Omental fat pad (tissue), 4 donors: Measurements from ENCODE around the gene IL17RC. TPM values are rescaled to one million over a fixed set of nuclear protein-coding genes. Genes with fewer than 3 reads are reported as not detected.

ENCODE experiments used
- ATAC-seq: fragments of 150-250 bp; one replicate; pipeline ENCODE4 v1.9.1; 2016; ENCODE audit warnings: mild to moderate bottlenecking, moderate library complexity; ENCODE audit not compliant: low FRiP score
- DNase-seq: peaks from one replicate; pipeline ENCODE4 v3.0.0-alpha.2; 2019; ENCODE audit warnings: low spot score
- total RNA-seq, 4 donors: library from RNA; depleted of rRNA; stranded (reverse); fragments of >200 nt; gene quantifications; one replicate each; pipeline ENCODE4 v1.1.0, GENCODE V29; 2016
- TF ChIP-seq, protein P1 (sequence below), 3 donors: fragments of 450-650 bp; IDR thresholded peaks; one replicate each; pipeline ENCODE4 v1.5.1; 2016 to 2017; ENCODE audit warnings: antibody characterized with exemption in 3 of 3, mild to moderate bottlenecking in 3 of 3, moderate library complexity in 2 of 3

Gene IL17RC
- total RNA-seq, 4 donors from 2014 or later: 53.4 to 97.6 (median 58.2) TPM

DNA sequence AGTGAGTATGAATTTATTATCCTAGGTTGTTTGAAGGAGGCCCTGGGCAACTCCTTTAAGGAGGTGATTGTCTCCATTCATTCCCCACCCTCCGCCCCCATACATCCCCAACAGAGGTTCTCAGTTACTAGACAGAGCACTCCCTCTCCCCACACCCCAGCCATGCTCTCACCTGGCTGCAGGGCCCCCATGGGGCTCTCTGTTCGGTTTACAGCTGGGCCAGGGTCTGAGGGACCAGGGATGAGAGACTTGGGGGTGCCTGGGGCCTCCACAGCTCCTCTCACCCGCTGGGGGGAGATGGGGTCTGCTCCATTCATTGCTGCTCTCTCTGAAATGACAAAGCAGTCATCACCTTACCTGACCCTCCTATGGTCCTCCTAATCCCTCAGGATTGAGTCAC is 31.7 kb downstream of the IL17RC start:
- TF ChIP-seq, protein P1, sequence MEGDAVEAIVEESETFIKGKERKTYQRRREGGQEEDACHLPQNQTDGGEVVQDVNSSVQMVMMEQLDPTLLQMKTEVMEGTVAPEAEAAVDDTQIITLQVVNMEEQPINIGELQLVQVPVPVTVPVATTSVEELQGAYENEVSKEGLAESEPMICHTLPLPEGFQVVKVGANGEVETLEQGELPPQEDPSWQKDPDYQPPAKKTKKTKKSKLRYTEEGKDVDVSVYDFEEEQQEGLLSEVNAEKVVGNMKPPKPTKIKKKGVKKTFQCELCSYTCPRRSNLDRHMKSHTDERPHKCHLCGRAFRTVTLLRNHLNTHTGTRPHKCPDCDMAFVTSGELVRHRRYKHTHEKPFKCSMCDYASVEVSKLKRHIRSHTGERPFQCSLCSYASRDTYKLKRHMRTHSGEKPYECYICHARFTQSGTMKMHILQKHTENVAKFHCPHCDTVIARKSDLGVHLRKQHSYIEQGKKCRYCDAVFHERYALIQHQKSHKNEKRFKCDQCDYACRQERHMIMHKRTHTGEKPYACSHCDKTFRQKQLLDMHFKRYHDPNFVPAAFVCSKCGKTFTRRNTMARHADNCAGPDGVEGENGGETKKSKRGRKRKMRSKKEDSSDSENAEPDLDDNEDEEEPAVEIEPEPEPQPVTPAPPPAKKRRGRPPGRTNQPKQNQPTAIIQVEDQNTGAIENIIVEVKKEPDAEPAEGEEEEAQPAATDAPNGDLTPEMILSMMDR (IDR thresholded peaks at IDR 0.05): no peak
- ATAC-seq (no peak), DNase-seq (no peak)

DNA sequence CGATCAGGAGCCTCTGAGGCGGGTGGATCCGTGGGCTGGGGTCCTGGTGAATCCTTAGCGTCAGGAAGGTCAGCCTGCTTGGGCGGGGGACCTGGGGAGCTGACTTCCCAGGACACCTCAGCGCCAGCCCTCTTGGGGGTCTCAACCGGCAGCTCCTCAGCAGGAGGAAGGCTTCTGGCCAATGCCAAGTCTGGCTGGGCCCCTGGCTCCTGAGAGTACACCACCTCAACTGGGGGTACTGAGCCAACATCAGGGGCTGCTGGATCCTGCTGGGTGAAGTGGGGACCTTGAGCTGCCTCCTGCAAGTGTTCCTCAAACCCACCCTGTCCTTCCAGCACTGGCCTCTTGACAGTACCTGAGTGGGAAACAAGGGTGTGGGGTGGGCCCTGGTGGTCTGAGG is 32.2 kb downstream of the IL17RC start:
- ATAC-seq: no peak
- TF ChIP-seq, protein P1 (IDR thresholded peaks at IDR 0.05): no peak
- DNase-seq: no peak

DNA sequence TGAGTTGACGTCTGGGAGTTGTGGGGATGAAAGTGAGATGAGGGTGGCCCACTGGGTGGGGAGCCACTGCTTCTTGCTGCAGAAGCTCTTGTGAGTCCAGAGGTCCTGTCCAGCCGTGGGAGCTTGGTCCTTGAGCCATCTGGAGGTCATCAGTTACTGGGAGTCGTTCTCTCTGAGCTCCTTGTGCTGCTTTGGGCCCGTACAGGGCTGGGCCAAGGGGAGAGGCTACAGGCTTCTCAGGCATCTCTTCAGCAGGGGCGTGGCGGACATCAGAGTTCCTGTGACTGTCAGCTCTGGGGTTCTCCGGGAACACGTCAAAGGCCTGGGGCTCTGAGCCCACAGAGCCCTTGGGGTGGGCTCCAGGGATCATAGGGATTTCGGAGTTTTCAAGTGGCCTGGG is 32.7 kb downstream of the IL17RC start:
- TF ChIP-seq, protein P1 (IDR thresholded peaks at IDR 0.05): no peak
- ATAC-seq (no peak), DNase-seq (no peak)

DNA sequence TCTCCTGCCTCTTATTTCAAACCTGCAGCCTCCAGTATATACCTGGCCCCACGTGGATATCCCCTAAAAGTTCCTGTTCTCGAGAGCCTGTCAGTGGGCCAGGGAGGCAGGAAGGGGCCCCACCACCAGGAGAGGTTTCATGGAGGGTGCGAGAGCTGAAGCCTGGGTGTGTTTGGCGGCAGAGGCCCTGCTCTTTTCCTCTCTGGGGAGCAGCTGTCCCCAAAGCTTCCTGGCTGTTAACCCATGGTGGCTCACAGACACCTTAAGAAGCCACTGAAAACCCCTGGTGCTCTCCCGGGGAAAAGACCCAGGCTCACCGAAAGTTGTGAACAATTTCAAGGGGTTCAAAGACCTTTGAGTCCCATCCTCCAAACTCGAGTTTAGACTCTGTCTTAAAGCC is 34.2 kb downstream of the IL17RC start:
- DNase-seq (no peak), ATAC-seq (no peak)
- TF ChIP-seq, protein P1 (IDR thresholded peaks at IDR 0.05): no peak

- TF ChIP-seq, protein P1 (IDR thresholded peaks at IDR 0.05): no peak
- ATAC-seq: no peak
- no peak for DNase-seq
Measured at GRCh38 chr3:9951598-9951961, 34.7 kb downstream of the IL17RC start.

DNA sequence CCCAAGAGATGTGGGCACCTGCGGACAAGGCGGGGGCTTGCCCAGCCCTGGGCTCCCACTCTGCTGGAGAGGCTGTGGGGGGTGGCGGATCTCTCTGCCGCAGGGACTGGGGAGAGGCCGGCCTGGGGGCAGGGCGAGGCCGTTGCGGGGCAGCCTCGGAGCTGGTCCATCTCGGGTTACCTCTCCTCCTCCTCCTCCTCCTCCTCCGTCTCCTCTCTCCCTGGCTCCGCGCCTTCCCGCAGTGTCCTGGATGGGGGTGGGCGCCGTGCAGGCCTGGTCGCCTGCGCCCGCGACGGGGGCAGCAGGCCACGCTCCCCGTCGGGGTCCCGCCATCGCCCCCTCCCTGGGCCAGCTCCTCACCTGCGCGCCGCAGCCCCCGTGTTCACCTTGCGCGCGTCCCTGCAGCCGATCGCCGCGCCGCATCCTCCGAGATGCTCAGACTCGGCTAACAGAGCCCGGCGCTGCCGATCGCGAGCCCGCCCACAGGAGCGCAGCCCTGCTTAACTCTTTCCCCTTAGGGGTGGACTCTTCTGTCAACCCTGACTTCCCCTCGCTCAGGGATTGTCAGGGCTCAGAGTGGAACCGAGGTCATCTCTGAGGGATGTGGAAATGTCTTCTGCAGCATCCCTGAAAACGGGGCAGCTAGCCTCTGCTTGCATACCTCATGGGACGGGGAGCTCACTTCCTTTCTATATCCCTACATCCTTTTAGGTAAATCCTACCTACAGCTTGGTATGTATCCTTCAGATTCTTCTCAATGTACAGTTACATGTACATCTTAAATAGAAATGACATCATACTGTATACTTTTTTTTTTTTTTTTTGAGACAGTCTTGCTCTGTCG is 35.3 kb downstream of the IL17RC start, which contains the start of gene PRRT3:
Gene PRRT3, minus strand, starts transcription at position 447 of the 844 bp plus-strand sequence. CDS start 2,293 bp downstream, outside the sequence.
- DNase-seq (no peak), ATAC-seq (peak; percentile 34)
- TF ChIP-seq, protein P1 (IDR thresholded peaks at IDR 0.05): no peak

DNA sequence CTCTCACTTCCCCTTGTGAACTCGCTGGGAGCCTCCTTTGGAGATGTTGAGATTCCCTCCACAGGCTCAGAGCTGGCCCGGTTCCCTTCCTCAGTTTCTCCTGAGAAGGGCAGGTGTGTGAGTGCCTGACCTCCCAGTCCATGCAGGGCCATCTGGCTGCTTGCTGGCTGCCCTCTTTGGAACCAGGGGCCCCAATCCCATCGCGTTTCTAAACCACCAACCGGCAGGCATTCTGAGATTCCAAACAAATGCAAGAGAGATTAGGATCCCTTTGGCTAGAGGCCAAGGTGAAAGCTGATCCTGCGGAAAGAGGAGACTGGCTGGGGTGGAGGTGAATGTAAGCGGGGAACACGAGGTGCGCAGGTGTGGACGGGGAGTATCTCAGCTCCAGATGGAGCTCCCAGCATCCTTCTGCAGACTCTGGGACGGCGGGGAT is 38.2 kb downstream of the IL17RC start:
- TF ChIP-seq, protein P1 (IDR thresholded peaks at IDR 0.05): no peak
- DNase-seq: no peak
- ATAC-seq: no peak
